Astrocyte (in vitro differentiated cells and primary cell): ENCODE measurements around the gene ALDH1A3. TPM values are rescaled to one million over a fixed set of nuclear protein-coding genes. Genes with fewer than 3 reads are reported as not detected.

ENCODE experiments used
- DNase-seq: peaks from one replicate; pipeline ENCODE4 v3.0.0-alpha.2; 2010; ENCODE audit warnings: low read depth
- FAIRE-seq: peaks from 2 replicates; lab custom pipeline; 2011; peaks lifted over from hg19 to GRCh38; lab: Jason Lieb, UNC
- H2AFZ ChIP-seq: 2 replicates; pipeline ENCODE4 v1.6.0; 2012; ENCODE audit warnings: low read depth, low read length, inconsistent platforms
- H3K27ac ChIP-seq: 2 replicates; pipeline ENCODE4 v1.5.1; 2011; ENCODE audit warnings: low read depth, low read length, inconsistent platforms
- H3K27me3 ChIP-seq: 2 replicates; pipeline ENCODE4 v1.6.0; 2011; ENCODE audit warnings: low read length, inconsistent platforms; ENCODE audit not compliant: insufficient read depth
- H3K36me3 ChIP-seq: 2 replicates; pipeline ENCODE4 v1.5.1; 2011; ENCODE audit warnings: low read length, inconsistent platforms; ENCODE audit not compliant: insufficient read depth
- H3K4me1 ChIP-seq: 2 replicates; pipeline ENCODE4 v1.5.1; 2011; ENCODE audit warnings: low read length, inconsistent platforms; ENCODE audit not compliant: insufficient read depth
- H3K4me2 ChIP-seq: 2 replicates; pipeline ENCODE4 v1.6.0; 2012; ENCODE audit warnings: low read length, inconsistent platforms
- H3K4me3 ChIP-seq: 2 replicates; pipeline ENCODE4 v1.5.1; 2011; ENCODE audit warnings: low read depth, mild to moderate bottlenecking, low read length, inconsistent platforms; ENCODE audit not compliant: insufficient read depth
- H3K79me2 ChIP-seq: 2 replicates; pipeline ENCODE4 v1.6.0; 2012; ENCODE audit warnings: mild to moderate bottlenecking, low read length, inconsistent platforms; ENCODE audit not compliant: insufficient read depth
- H3K9ac ChIP-seq: 2 replicates; pipeline ENCODE4 v1.6.0; 2012; ENCODE audit warnings: mild to moderate bottlenecking, low read length, inconsistent platforms
- H3K9me3 ChIP-seq: 2 replicates; pipeline ENCODE4 v1.5.1; 2012; ENCODE audit warnings: low read depth, mild to moderate bottlenecking, low read length, inconsistent platforms; ENCODE audit not compliant: insufficient read depth
- H4K20me1 ChIP-seq: 2 replicates; pipeline ENCODE4 v1.6.0; 2012; ENCODE audit warnings: low read length, inconsistent platforms; ENCODE audit not compliant: insufficient read depth
- H3K27ac Mint-ChIP-seq: one replicate; pipeline ENCODE4 v1.8.0; 2021; ENCODE audit warnings: mild to moderate bottlenecking, mixed read lengths; ENCODE audit not compliant: unreplicated experiment
- H3K27me3 Mint-ChIP-seq: one replicate; pipeline ENCODE4 v1.8.0; 2021; ENCODE audit warnings: low read depth, mixed read lengths; ENCODE audit not compliant: unreplicated experiment
- H3K36me3 Mint-ChIP-seq: one replicate; pipeline ENCODE4 v1.8.0; 2021; ENCODE audit warnings: low read depth, mixed read lengths; ENCODE audit not compliant: unreplicated experiment
- H3K4me1 Mint-ChIP-seq: one replicate; pipeline ENCODE4 v1.8.0; 2021; ENCODE audit warnings: low read depth, mixed read lengths; ENCODE audit not compliant: unreplicated experiment
- H3K4me3 Mint-ChIP-seq: one replicate; pipeline ENCODE4 v1.8.0; 2021; ENCODE audit warnings: mild to moderate bottlenecking, moderate library complexity, mixed read lengths; ENCODE audit not compliant: unreplicated experiment
- H3K9me3 Mint-ChIP-seq: one replicate; pipeline ENCODE4 v1.8.0; 2021; ENCODE audit warnings: mild to moderate bottlenecking, mixed read lengths; ENCODE audit not compliant: unreplicated experiment
- EZH2 ChIP-seq: IDR thresholded peaks from 2 replicates; pipeline ENCODE4 v1.6.1; 2012; ENCODE audit warnings: mild to moderate bottlenecking, low read length, inconsistent platforms; ENCODE audit not compliant: insufficient read depth
- total RNA-seq: library from RNA; stranded (reverse); gene quantifications from 2 replicates; pipeline ENCODE4 v1.2.1, GENCODE V29; 2021
- TF ChIP-seq, protein P1 (sequence below): IDR thresholded peaks from 2 replicates; pipeline ENCODE4 v1.5.1; 2011; ENCODE audit warnings: low read depth, mild to moderate bottlenecking, inconsistent platforms, low read length, moderate library complexity; ENCODE audit not compliant: insufficient read depth

ALDH1A3 gene
- total RNA-seq, 1 donor from 2014 or later, result 0.95 TPM

DNA sequence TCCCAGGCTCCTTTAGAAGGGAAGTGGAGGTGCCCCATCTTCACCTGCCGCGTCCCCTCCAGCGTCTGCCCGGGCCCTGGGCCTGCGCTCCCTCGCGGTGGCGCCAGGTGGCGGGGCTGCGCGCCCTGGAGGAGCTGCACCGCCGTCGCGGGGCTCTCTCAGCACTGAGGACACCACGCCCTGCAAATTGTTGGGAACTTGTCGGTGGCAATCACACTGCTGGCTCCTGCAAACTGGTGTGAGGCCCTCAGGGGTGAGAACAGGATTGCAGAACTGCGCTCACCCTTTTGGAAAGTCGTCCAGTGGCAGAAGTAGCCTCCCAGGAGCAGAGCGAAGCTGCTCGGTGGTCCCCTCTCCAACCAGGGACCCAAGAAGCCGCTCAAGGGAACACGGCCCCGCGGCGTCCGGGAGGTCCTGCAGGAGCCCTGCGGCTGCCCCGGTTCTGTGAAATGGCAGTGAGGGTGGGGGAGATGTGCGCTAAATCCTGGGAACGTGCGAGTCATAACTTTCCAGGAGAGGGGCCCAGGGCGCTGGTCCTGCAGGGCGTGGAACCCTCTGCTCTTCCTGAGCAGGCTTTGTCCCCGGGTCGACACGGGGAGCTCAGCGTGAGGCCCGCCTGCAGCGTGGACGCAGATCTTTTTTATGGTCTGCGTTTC lies 38.5 kb downstream of the ALDH1A3 start:
- H3K27ac Mint-ChIP-seq, result no peak overlapping the region
- H3K9me3 ChIP-seq, result no peaks in the 10 kb centered on the region
- H3K27me3 Mint-ChIP-seq, result peaks cover 63% of the 10 kb centered on the region
- peaks cover 12% of the 10 kb centered on the region for H3K27me3 ChIP-seq
- H3K79me2 ChIP-seq, result no peaks in the 10 kb centered on the region
- peaks cover 5% of the 10 kb centered on the region for H3K9me3 Mint-ChIP-seq
- no peaks in the 10 kb centered on the region for H3K36me3 ChIP-seq
- TF ChIP-seq, protein P1, sequence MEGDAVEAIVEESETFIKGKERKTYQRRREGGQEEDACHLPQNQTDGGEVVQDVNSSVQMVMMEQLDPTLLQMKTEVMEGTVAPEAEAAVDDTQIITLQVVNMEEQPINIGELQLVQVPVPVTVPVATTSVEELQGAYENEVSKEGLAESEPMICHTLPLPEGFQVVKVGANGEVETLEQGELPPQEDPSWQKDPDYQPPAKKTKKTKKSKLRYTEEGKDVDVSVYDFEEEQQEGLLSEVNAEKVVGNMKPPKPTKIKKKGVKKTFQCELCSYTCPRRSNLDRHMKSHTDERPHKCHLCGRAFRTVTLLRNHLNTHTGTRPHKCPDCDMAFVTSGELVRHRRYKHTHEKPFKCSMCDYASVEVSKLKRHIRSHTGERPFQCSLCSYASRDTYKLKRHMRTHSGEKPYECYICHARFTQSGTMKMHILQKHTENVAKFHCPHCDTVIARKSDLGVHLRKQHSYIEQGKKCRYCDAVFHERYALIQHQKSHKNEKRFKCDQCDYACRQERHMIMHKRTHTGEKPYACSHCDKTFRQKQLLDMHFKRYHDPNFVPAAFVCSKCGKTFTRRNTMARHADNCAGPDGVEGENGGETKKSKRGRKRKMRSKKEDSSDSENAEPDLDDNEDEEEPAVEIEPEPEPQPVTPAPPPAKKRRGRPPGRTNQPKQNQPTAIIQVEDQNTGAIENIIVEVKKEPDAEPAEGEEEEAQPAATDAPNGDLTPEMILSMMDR, result peak; percentile 53
- no peak for TF ChIP-seq EZH2
- FAIRE-seq, result no peak
- H3K36me3 Mint-ChIP-seq, result no peaks in the 10 kb centered on the region
- peak overlapping the region; percentile 78 for H3K9ac ChIP-seq
- H3K4me2 ChIP-seq, result peak overlapping the region; percentile 94
- peaks cover 3% of the 10 kb centered on the region for H4K20me1 ChIP-seq
- peak overlapping the region; percentile 78 for H3K4me3 Mint-ChIP-seq
- no peaks in the 10 kb centered on the region for H3K4me1 Mint-ChIP-seq
- peaks cover 7% of the 10 kb centered on the region for H3K4me1 ChIP-seq
- peak overlapping the region; percentile 70 for H3K4me3 ChIP-seq
- peak; percentile 53 for DNase-seq
- no peak overlapping the region for H3K27ac ChIP-seq
- H2AFZ ChIP-seq, result peak overlapping the region; percentile 83

DNA sequence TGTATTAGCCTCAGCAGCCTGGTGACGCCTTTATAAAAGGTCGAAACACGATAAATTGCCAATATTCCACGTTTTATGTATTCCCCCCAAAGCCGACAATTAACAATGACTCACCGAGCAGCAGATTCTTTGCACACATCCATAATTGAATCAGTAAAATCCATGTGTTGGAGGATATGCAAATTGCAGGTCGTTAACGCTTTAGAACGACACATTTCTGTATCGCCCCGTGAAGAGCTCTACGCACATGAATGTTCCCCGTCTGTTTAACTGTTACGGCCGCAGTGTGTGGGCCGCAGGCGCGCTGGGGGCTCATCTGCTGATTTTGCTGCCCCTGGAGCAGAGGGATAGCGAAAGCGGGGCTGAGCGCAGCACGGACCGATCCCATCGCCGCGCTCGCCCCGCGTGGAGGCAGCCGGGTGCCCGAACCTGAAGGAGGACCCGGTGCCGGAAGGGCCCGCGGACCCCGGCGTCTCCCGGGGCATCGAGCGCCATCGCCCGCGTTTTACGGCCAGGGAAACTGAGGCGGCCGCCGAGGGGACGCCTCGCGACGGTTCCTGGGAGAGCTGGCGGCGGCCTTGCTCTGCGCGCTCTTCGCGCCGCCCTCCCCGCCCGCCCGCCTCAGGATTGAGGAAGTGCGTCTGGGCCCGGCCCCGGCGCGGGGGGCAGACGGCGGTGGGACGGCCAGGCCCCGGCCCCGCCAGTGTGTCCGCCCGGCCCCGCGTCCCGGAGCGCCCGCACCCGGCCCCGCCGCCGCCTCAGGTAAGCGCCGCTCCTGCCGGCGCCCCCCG lies 39.3 kb downstream of the ALDH1A3 start, which contains the start of gene LRRK1:
Gene LRRK1 (plus strand): TSS at position 668 of the 791 bp plus-strand sequence. CDS start 5,276 bp downstream, outside the sequence.
- Histone ChIP-seq H3K9me3 (no peaks in the 10 kb centered on the region), H3K4me2 (peak within 1 kb of the TSS; percentile 94), H3K79me2 (no peaks in the 10 kb centered on the region), H3K36me3 (no peaks in the 10 kb centered on the region), H3K4me3 (peak within 1 kb of the TSS; percentile 70), H3K9ac (peak within 1 kb of the TSS; percentile 78), H4K20me1 (peaks cover 3% of the 10 kb centered on the region), H3K27ac (peak within 1 kb of the TSS; percentile 14), H3K27me3 (peaks cover 12% of the 10 kb centered on the region), H3K4me1 (peaks cover 7% of the 10 kb centered on the region), H2AFZ (peak within 1 kb of the TSS; percentile 83)
- peak within 1 kb of the TSS; percentile 78 for H3K4me3 Mint-ChIP-seq
- no peak within 1 kb of the TSS for H3K27ac Mint-ChIP-seq
- H3K27me3 Mint-ChIP-seq, result peaks cover 62% of the 10 kb centered on the region
- peak; percentile 49 for DNase-seq
- FAIRE-seq, result no peak
- no peaks in the 10 kb centered on the region for H3K9me3 Mint-ChIP-seq
- H3K36me3 Mint-ChIP-seq, result no peaks in the 10 kb centered on the region
- TF ChIP-seq, protein P1, result no peak
- no peak for TF ChIP-seq EZH2
- no peaks in the 10 kb centered on the region for H3K4me1 Mint-ChIP-seq
